Brain microvascular endothelial cell (primary cell): Measurements from ENCODE around the gene PSMC2.

Experiments
- DNase-seq: peaks from one replicate; pipeline ENCODE4 v3.0.0-alpha.2; 2020
- H3K27ac ChIP-seq: fragments of 250-450 bp; sonication (Bioruptor Pico); 2 replicates; pipeline ENCODE4 v1.5.1; 2020; ENCODE audit warnings: mild to moderate bottlenecking, moderate library complexity
- H3K27me3 ChIP-seq: fragments of 250-450 bp; sonication (Bioruptor Pico); replicated peaks from 2 replicates; pipeline ENCODE4 v1.5.1; 2020; ENCODE audit warnings: mild to moderate bottlenecking
- H3K36me3 ChIP-seq: fragments of 250-450 bp; sonication (Bioruptor Pico); replicated peaks from 2 replicates; pipeline ENCODE4 v1.5.1; 2020; ENCODE audit warnings: mild to moderate bottlenecking
- H3K4me3 ChIP-seq: 2 replicates; pipeline ENCODE4 v1.5.1; 2011; ENCODE audit warnings: low read depth, mild to moderate bottlenecking, control low read depth, low read length, moderate library complexity
- CTCF ChIP-seq: IDR thresholded peaks from 2 replicates; pipeline ENCODE4 v1.5.1; 2011; ENCODE audit warnings: low read depth, mild to moderate bottlenecking, moderate library complexity, low read length, control low read depth, inconsistent platforms; ENCODE audit errors: missing control alignments
- in situ Hi-C: cut with HindIII; loops from 2 replicates; pipeline ENCODE4 v1.10.0; 2017; ENCODE audit warnings: low sequenced_read_pairs, low pct_ligation_motif_present

The PSMC2 gene

DNA sequence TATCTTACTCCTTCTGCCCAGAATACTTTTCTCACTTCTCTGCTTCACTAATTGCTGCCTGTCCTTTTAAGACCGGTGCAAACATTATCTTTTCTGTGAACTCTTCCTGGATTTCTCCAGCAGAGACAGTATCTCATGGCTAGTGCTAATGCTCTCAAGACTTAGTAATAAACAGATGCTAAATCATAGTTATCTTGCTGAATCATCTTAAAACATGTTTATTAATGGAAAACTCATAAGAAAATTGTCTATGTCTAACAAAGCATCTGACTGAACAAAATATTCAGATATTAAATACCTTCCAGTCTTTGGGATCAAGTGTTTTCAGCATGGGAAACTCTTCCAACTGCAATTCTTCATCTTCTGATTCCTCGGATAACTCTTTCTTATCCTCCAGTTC is 6.0 kb upstream of the PSMC2 start:
- no peaks in the 10 kb centered on the region for H3K27me3 ChIP-seq
- in situ Hi-C loops: no loop called here
- H3K36me3 ChIP-seq: peaks cover 39% of the 10 kb centered on the region
- H3K27ac ChIP-seq: no peak overlapping the region
- no peak for TF ChIP-seq CTCF
- no peak overlapping the region for H3K4me3 ChIP-seq
- DNase-seq: no peak

DNA sequence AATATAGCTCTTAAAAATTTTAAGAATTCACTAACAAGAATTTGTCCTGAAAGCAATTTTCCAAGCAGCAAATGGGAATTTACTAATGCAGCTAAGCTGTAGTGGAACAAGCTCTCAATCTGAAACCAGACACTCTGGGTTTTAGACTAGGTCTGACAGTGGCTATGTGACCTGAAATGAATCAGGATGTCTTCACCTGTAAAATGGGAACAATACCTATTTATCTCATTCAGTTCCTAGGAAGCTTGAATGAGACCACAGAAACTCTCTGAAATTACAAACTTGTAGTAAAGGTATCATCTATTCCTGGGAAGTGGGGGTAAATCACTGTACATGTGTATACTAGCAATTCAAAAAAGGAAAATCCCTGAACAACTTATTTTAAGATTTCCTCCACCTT is 4.1 kb upstream of the PSMC2 start:
- DNase-seq: no peak
- Histone ChIP-seq H3K4me3 (peak overlapping the region; percentile 93), H3K27ac (no peak overlapping the region), H3K27me3 (no peaks in the 10 kb centered on the region), H3K36me3 (peaks cover 25% of the 10 kb centered on the region)
- in situ Hi-C loops: no loop called here
- TF ChIP-seq CTCF: no peak

DNA sequence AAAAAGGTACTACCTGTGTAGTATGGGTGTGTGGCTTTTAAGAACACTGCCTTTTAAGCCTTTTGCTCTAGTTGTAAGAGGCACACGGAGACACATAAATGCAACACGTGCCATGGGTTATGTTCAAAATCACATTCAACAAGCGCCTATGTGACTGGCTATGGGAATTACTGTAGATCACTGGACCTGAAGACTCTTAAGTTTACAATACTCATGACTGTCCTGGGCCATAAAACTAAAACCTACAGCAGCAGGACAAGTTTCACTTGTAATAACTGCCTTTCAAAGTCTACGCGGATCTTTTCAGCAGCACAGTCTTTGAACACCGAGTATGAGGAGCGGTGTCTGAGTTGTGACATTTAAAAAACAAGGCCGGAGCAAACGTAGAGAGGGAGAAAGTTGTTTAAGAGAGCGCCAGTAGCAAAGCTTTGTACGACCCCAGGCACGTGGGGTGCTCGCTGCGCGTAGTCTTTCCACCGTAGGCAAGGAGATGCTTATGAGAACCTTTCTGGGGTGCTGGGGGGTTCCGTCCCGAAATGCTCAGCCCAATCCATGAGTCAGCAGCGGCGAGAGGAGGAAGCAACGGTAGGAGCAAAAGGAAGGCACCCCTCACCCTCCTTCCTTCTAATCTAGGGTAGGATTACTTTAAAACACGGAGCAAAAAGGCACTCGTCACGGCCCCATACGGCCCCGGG is 3.5 kb upstream of the PSMC2 start:
- no peak for TF ChIP-seq CTCF
- H3K4me3 ChIP-seq: peak overlapping the region; percentile 93
- in situ Hi-C loops: no loop called here
- DNase-seq: peak; percentile 16
- H3K36me3 ChIP-seq: peaks cover 21% of the 10 kb centered on the region
- H3K27ac ChIP-seq: peak overlapping the region; percentile 68
- H3K27me3 ChIP-seq: no peaks in the 10 kb centered on the region

- DNase-seq: peak; percentile 87
- Histone ChIP-seq H3K27ac (peak within 1 kb of the TSS; percentile 68), H3K27me3 (no peaks in the 10 kb centered on the region), H3K4me3 (peak within 1 kb of the TSS; percentile 93), H3K36me3 (peaks cover 16% of the 10 kb centered on the region)
- no peak for TF ChIP-seq CTCF
- in situ Hi-C loops: no loop called here
Observed at GRCh38 chr7:103344453-103345149, 2.8 kb upstream of the PSMC2 start, which contains the start of gene DNAJC2. Gene DNAJC2 (minus strand): TSS chr7:103344767. CDS start chr7:103344622, 145 bp downstream.

GRCh38 chr7:103346396-103346795 is 1.0 kb upstream of the PSMC2 start:
- H3K4me3 ChIP-seq: no peak overlapping the region
- H3K36me3 ChIP-seq: peaks cover 6% of the 10 kb centered on the region
- no peak for TF ChIP-seq CTCF
- no peaks in the 10 kb centered on the region for H3K27me3 ChIP-seq
- no peak overlapping the region for H3K27ac ChIP-seq
- in situ Hi-C loops: no loop called here
- DNase-seq: no peak
